DOHH2 (cell line): ENCODE measurements around the gene PLCXD3.

Experiments
- H3F3A ChIP-seq: fragments of 200-600 bp; sonication (generic), shearing (Covaris generic); 2 replicates; pipeline ENCODE4 v1.6.0; 2016; ENCODE audit warnings: antibody characterized with exemption, mild to moderate bottlenecking; ENCODE audit not compliant: control insufficient read depth, insufficient read depth
- H3K27ac ChIP-seq: fragments of 200-600 bp; sonication (generic); 2 replicates; pipeline ENCODE4 v1.5.1; 2014; ENCODE audit warnings: low read depth, mild to moderate bottlenecking, low read length, moderate library complexity
- H3K27me3 ChIP-seq: fragments of 200-600 bp; sonication (generic); 2 replicates; pipeline ENCODE4 v1.6.1; 2014; ENCODE audit warnings: mild to moderate bottlenecking, low read length, mixed read lengths; ENCODE audit not compliant: control insufficient read depth
- H3K36me3 ChIP-seq: fragments of 200-600 bp; sonication (generic); 2 replicates; pipeline ENCODE4 v1.6.1; 2014; ENCODE audit warnings: mild to moderate bottlenecking, low read length, moderate library complexity, mixed read lengths; ENCODE audit not compliant: control insufficient read depth
- H3K4me1 ChIP-seq: fragments of 200-600 bp; sonication (generic); 2 replicates; pipeline ENCODE4 v1.6.1; 2014; ENCODE audit warnings: mild to moderate bottlenecking, low read length, mixed read lengths; ENCODE audit not compliant: control insufficient read depth
- H3K4me2 ChIP-seq: fragments of 200-600 bp; sonication (generic); 2 replicates; pipeline ENCODE4 v1.6.0; 2014; ENCODE audit warnings: mild to moderate bottlenecking, low read length, moderate library complexity
- H3K4me3 ChIP-seq: fragments of 200-600 bp; sonication (generic); 2 replicates; pipeline ENCODE4 v1.5.1; 2014; ENCODE audit warnings: mild to moderate bottlenecking, low read length, mixed read lengths
- H3K79me2 ChIP-seq: fragments of 200-600 bp; sonication (generic); 2 replicates; pipeline ENCODE4 v1.6.1; 2014; ENCODE audit warnings: mild to moderate bottlenecking, low read length, mixed read lengths; ENCODE audit not compliant: control insufficient read depth
- H3K9me2 ChIP-seq: fragments of 200-600 bp; sonication (generic); replicated peaks from 2 replicates; pipeline ENCODE4 v1.6.1; 2014; ENCODE audit warnings: mild to moderate bottlenecking, low read length, mixed read lengths; ENCODE audit not compliant: control insufficient read depth
- H3K9me3 ChIP-seq: fragments of 200-600 bp; sonication (generic); 2 replicates; pipeline ENCODE4 v1.6.1; 2014; ENCODE audit warnings: antibody characterized with exemption, low read length, mixed read lengths; ENCODE audit not compliant: control insufficient read depth, insufficient read depth
- H4K20me1 ChIP-seq: fragments of 200-600 bp; sonication (generic); 2 replicates; pipeline ENCODE4 v1.6.0; 2014; ENCODE audit warnings: low read depth, mild to moderate bottlenecking, antibody characterized with exemption, low read length, moderate library complexity; ENCODE audit not compliant: control insufficient read depth, insufficient read depth
- EZH2phosphoT487 ChIP-seq: fragments of 200-600 bp; sonication (generic); IDR thresholded peaks from 2 replicates; pipeline ENCODE4 v1.6.1; 2017; ENCODE audit warnings: borderline replicate concordance, mild to moderate bottlenecking, antibody characterized with exemption, low read length, moderate library complexity, mixed read lengths
- TF ChIP-seq, protein P1 (sequence below): fragments of 200-600 bp; sonication (generic); IDR thresholded peaks from one replicate; pipeline ENCODE4 v1.5.1; 2014; ENCODE audit warnings: antibody characterized with exemption, mild to moderate bottlenecking, low read depth, low read length; ENCODE audit not compliant: poor library complexity, severe bottlenecking

The PLCXD3 gene

GRCh38 chr5:41418220-41419031 lies 92.0 kb downstream of the PLCXD3 start:
- TF ChIP-seq, protein P1, sequence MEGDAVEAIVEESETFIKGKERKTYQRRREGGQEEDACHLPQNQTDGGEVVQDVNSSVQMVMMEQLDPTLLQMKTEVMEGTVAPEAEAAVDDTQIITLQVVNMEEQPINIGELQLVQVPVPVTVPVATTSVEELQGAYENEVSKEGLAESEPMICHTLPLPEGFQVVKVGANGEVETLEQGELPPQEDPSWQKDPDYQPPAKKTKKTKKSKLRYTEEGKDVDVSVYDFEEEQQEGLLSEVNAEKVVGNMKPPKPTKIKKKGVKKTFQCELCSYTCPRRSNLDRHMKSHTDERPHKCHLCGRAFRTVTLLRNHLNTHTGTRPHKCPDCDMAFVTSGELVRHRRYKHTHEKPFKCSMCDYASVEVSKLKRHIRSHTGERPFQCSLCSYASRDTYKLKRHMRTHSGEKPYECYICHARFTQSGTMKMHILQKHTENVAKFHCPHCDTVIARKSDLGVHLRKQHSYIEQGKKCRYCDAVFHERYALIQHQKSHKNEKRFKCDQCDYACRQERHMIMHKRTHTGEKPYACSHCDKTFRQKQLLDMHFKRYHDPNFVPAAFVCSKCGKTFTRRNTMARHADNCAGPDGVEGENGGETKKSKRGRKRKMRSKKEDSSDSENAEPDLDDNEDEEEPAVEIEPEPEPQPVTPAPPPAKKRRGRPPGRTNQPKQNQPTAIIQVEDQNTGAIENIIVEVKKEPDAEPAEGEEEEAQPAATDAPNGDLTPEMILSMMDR: no peak
- TF ChIP-seq EZH2phosphoT487: no peak
- no peak overlapping the region for H3K4me3 ChIP-seq
- no peaks in the 10 kb centered on the region for H3K36me3 ChIP-seq
- H3K9me3 ChIP-seq: no peaks in the 10 kb centered on the region
- H3K4me2 ChIP-seq: no peak overlapping the region
- no peaks in the 10 kb centered on the region for H3K4me1 ChIP-seq
- no peaks in the 10 kb centered on the region for H3K79me2 ChIP-seq
- H4K20me1 ChIP-seq: no peaks in the 10 kb centered on the region
- H3K27ac ChIP-seq: no peak overlapping the region
- H3K9me2 ChIP-seq: no peaks in the 10 kb centered on the region
- no peaks in the 10 kb centered on the region for H3K27me3 ChIP-seq
- H3F3A ChIP-seq: no peaks in the 10 kb centered on the region

GRCh38 chr5:41416336-41416735 lies 94.1 kb downstream of the PLCXD3 start:
- H3F3A ChIP-seq: no peaks in the 10 kb centered on the region
- TF ChIP-seq, protein P1: no peak
- TF ChIP-seq EZH2phosphoT487: no peak

GRCh38 chr5:41415242-41415641 lies 95.2 kb downstream of the PLCXD3 start:
- no peak overlapping the region for H3K27ac ChIP-seq
- H3K9me3 ChIP-seq: no peaks in the 10 kb centered on the region
- H3K4me3 ChIP-seq: no peak overlapping the region
- H3K4me1 ChIP-seq: no peaks in the 10 kb centered on the region
- no peaks in the 10 kb centered on the region for H3K27me3 ChIP-seq
- H3K4me2 ChIP-seq: no peak overlapping the region
- H4K20me1 ChIP-seq: no peaks in the 10 kb centered on the region
- H3K79me2 ChIP-seq: no peaks in the 10 kb centered on the region
- H3F3A ChIP-seq: no peaks in the 10 kb centered on the region
- no peaks in the 10 kb centered on the region for H3K36me3 ChIP-seq
- no peaks in the 10 kb centered on the region for H3K9me2 ChIP-seq
- TF ChIP-seq, protein P1: no peak
- no peak for TF ChIP-seq EZH2phosphoT487

More at GRCh38 chr5:41416336-41416735, 94.1 kb downstream of the PLCXD3 start:
- Histone ChIP-seq H3K4me2 (no peak overlapping the region), H3K4me3 (no peak overlapping the region), H3K36me3 (no peaks in the 10 kb centered on the region), H3K9me3 (no peaks in the 10 kb centered on the region), H3K9me2 (no peaks in the 10 kb centered on the region), H3K79me2 (no peaks in the 10 kb centered on the region), H3K4me1 (no peaks in the 10 kb centered on the region), H3K27me3 (no peaks in the 10 kb centered on the region), H4K20me1 (no peaks in the 10 kb centered on the region), H3K27ac (no peak overlapping the region)
